ENCODE results near the gene CTNNA1.

- TF ChIP-seq CTCF (IDR thresholded peaks at IDR 0.05; ENCODE audit: insufficient read depth, low read length, poor library complexity, severe bottlenecking) = no peak
- no peak for TF ChIP-seq EZH2phosphoT487 (conservative IDR thresholded peaks at IDR 0.05; ENCODE audit: low read length)
Measured at GRCh38 chr5:138951091-138951985, 198.1 kb downstream of the CTNNA1 start.

All from SU-DHL-6 (cell line).